PC-3 (cell line): ENCODE data around the gene KRT7. TPM values are rescaled to one million over a fixed set of nuclear protein-coding genes. Genes with fewer than 3 reads are reported as not detected.

Experiments used
- ATAC-seq: fragments of 200-7000 bp; cut with Tn5 transposase; 2 replicates; pipeline ENCODE4 v1.9.1; 2020; ENCODE audit warnings: mild to moderate bottlenecking, moderate library complexity
- BruUV-seq: library from RNA; stranded (reverse); fragments of 400-500 nt; replicated peaks from 2 replicates; lab custom pipeline; 2021; lab: Mats Ljungman, UMichigan
- CTCF ChIA-PET: fragments of 300-600 bp; sonication (Branson Sonifier 250); formaldehyde crosslinking; loops from one replicate; lab custom pipeline; 2022; ENCODE audit warnings: antibody characterized with exemption; lab: Charles Lee
- POLR2A ChIA-PET: fragments of 300-600 bp; sonication (Branson Sonifier 250); formaldehyde crosslinking; loops from one replicate; lab custom pipeline; 2022; ENCODE audit warnings: antibody characterized with exemption; ENCODE audit not compliant: unreplicated experiment; lab: Charles Lee
- DNase-seq: peaks from one replicate; pipeline ENCODE4 v3.0.0-alpha.2; 2015
- H2AFZ ChIP-seq: fragments of 300-600 bp; sonication (generic); 2 replicates; pipeline ENCODE4 v1.6.0; 2016; ENCODE audit warnings: antibody characterized with exemption, low read length
- H3F3A ChIP-seq: fragments of 300-600 bp; sonication (generic); one replicate; pipeline ENCODE4 v1.6.0; 2017; ENCODE audit warnings: antibody characterized with exemption, low read length, control low read depth, mild to moderate bottlenecking; ENCODE audit not compliant: unreplicated experiment
- H3K27ac ChIP-seq: fragments of 300-600 bp; sonication (generic); 2 replicates; pipeline ENCODE4 v1.5.1; 2016; ENCODE audit warnings: mild to moderate bottlenecking, low read length
- H3K27me3 ChIP-seq: fragments of 300-600 bp; sonication (generic); 2 replicates; pipeline ENCODE4 v1.6.1; 2016; ENCODE audit warnings: low read length, mixed read lengths
- H3K36me3 ChIP-seq: fragments of 300-600 bp; sonication (generic); 2 replicates; pipeline ENCODE4 v1.6.1; 2016; ENCODE audit warnings: low read depth, mixed run types, low read length, mixed read lengths
- H3K4me1 ChIP-seq: fragments of 300-600 bp; sonication (generic); 2 replicates; pipeline ENCODE4 v1.5.1; 2016; ENCODE audit warnings: low read length; ENCODE audit not compliant: insufficient read depth
- H3K4me2 ChIP-seq: fragments of 300-600 bp; sonication (generic); 2 replicates; pipeline ENCODE4 v1.6.0; 2016; ENCODE audit warnings: low read length
- H3K4me3 ChIP-seq: fragments of 300-600 bp; sonication (generic); 2 replicates; pipeline ENCODE4 v1.5.1; 2016; ENCODE audit warnings: mild to moderate bottlenecking, low read length, mixed read lengths
- H3K79me2 ChIP-seq: fragments of 300-600 bp; sonication (generic); 2 replicates; pipeline ENCODE4 v1.6.1; 2017; ENCODE audit warnings: low read length, mixed read lengths
- H3K9ac ChIP-seq: fragments of 300-600 bp; sonication (generic); 2 replicates; pipeline ENCODE4 v1.6.0; 2016; ENCODE audit warnings: mild to moderate bottlenecking, low read length
- H3K9me2 ChIP-seq: fragments of 300-600 bp; sonication (generic); replicated peaks from 2 replicates; pipeline ENCODE4 v1.6.1; 2016; ENCODE audit warnings: mixed run types, low read length, mixed read lengths
- H3K9me3 ChIP-seq: fragments of 300-600 bp; sonication (generic); 2 replicates; pipeline ENCODE4 v1.6.1; 2016; ENCODE audit warnings: low read length, mixed read lengths
- H4K20me1 ChIP-seq: fragments of 300-600 bp; sonication (generic); 2 replicates; pipeline ENCODE4 v1.6.1; 2016; ENCODE audit warnings: low read length, mixed read lengths
- CTCF ChIP-seq: fragments of 300-600 bp; sonication (generic); conservative IDR thresholded peaks from 2 replicates; pipeline ENCODE4 v1.5.1; 2017; ENCODE audit warnings: antibody characterized with exemption, low read depth, mild to moderate bottlenecking, low read length
- EZH2 ChIP-seq: fragments of 300-600 bp; sonication (generic); IDR thresholded peaks from one replicate; pipeline ENCODE4 v1.6.1; 2017; ENCODE audit warnings: antibody characterized with exemption, mild to moderate bottlenecking, low read length; ENCODE audit not compliant: unreplicated experiment
- EZH2phosphoT487 ChIP-seq: fragments of 300-600 bp; sonication (generic); IDR thresholded peaks from 2 replicates; pipeline ENCODE4 v1.6.1; 2018; ENCODE audit warnings: mild to moderate bottlenecking, antibody characterized with exemption, low read length, borderline replicate concordance
- intact Hi-C: fragments of 100-400 bp; cut with micrococcal nuclease; formaldehyde crosslinking; loops from 2 replicates; pipeline ENCODE4 v1.9.0; 2023
- total RNA-seq: library from RNA; depleted of rRNA; stranded (reverse); fragments of >200 nt; gene quantifications from 2 replicates; pipeline ENCODE4 v1.2.3, GENCODE V29; 2014

The KRT7 gene
- total RNA-seq, 1 experiment from 2014 or later, result 2,144 TPM

- Histone ChIP-seq H3K4me2 (peak overlapping the region; percentile 88), H3K79me2 (peaks cover 29% of the 10 kb centered on the region), H3K36me3 (peaks cover 24% of the 10 kb centered on the region), H3K9ac (peak overlapping the region; percentile 80), H2AFZ (no peak overlapping the region), H3K9me3 (no peaks in the 10 kb centered on the region), H3K4me1 (peaks cover 58% of the 10 kb centered on the region), H3K27me3 (no peaks in the 10 kb centered on the region), H4K20me1 (peaks cover 22% of the 10 kb centered on the region), H3F3A (peaks cover 25% of the 10 kb centered on the region), H3K4me3 (peak overlapping the region; percentile 74), H3K27ac (peak overlapping the region; percentile 98), H3K9me2 (no peaks in the 10 kb centered on the region)
- DNase-seq (peak; percentile 93), ATAC-seq (peak; percentile 3)
- peak; percentile 41 for TF ChIP-seq CTCF
- TF ChIP-seq EZH2phosphoT487, result no peak
- intact Hi-C loops, result no loop called here
- no TSS peak for BruUV-seq
- ChIA-PET POLR2A (interaction anchor here (0.6 to 1.2 kb wide), 5 partner anchors 37 to 138 kb away, joined by 3 to 14 read pairs (median 4); no protein-coding TSS in a partner anchor), CTCF (interaction anchor here (0.6 kb wide), 1 partner anchor 138 kb away, joined by 3 read pairs; no protein-coding TSS in a partner anchor)
These were observed 52.2 kb downstream of the KRT7 start for GRCh38 chr12:52285172-52285745.

- H3F3A ChIP-seq, result peaks cover 22% of the 10 kb centered on the region
- H3K79me2 ChIP-seq, result peaks cover 29% of the 10 kb centered on the region
- CTCF ChIA-PET, result interaction anchor here (0.6 to 1.4 kb wide), 2 partner anchors 42 to 661 kb away, joined by 3 read pairs; no protein-coding TSS in a partner anchor
- intact Hi-C loops, result no loop called here
- H4K20me1 ChIP-seq, result peaks cover 22% of the 10 kb centered on the region
- H3K4me1 ChIP-seq, result peaks cover 53% of the 10 kb centered on the region
- TF ChIP-seq EZH2 (no peak), CTCF (no peak), EZH2phosphoT487 (no peak)
- no peaks in the 10 kb centered on the region for H3K9me2 ChIP-seq
- no peaks in the 10 kb centered on the region for H3K27me3 ChIP-seq
- H3K4me2 ChIP-seq, result peak overlapping the region; percentile 88
- POLR2A ChIA-PET, result interaction anchor here (1.2 kb wide), 1 partner anchor 138 kb away, joined by 6 read pairs; no protein-coding TSS in a partner anchor
- H3K36me3 ChIP-seq, result peaks cover 24% of the 10 kb centered on the region
- H3K4me3 ChIP-seq, result peak overlapping the region; percentile 74
- DNase-seq (peak; percentile 22), ATAC-seq (no peak)
- peak overlapping the region; percentile 98 for H3K27ac ChIP-seq
- H2AFZ ChIP-seq, result no peak overlapping the region
- BruUV-seq, result TSS peak; percentile 2
- H3K9ac ChIP-seq, result peak overlapping the region; percentile 80
- no peaks in the 10 kb centered on the region for H3K9me3 ChIP-seq
These were observed 52.9 kb downstream of the KRT7 start for GRCh38 chr12:52285851-52286530.
